ENCODE results near the gene NKAPD1.
"Not testable (repeated sequence)": the region's sequence is repeated elsewhere in the genome, so short reads cannot be mapped to it uniquely, and the experiment has no call there.

Gene NKAPD1

DNA sequence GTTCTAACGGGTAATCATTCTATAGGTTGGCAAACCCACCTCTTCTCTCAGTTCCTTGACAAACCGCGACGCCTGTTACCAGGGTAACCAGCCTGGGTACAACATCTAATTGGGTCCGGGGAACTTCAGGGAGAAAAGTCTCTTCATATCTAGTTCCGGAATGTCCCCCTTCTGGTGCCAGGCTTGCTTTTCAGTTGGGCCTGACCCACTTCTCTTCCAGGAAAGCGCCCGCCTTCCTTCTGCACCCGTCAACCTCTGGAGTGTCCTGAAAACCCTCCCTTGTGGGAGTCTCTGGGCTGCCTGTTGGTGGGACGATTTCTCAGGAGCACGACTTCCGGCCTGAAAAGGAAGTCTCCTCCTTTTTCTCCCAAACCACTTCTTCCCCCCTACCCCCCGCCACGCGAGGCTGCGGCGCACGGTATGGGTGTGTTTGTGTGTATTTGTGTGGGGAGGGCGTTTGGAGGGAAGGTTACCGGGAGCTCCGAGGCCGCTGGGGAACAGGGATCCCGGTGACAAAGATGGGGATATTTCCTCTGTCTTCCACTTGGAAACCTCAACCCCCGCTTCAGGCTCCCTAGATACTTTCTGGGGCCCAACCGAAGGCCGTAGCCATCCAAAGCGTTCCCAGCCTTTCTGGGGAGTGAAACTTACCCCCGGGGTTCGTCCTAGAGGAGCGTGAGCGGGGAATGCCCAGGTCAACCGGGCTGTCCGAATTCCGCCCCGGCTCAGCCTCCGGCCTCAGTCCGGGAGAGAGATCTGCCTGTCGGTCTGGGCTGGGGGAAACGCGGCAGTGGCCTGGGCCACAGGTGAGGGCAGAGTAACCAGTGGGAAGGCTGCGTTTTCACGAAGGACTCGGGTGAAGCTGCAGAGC, at the start of gene NKAPD1, which contains the start of gene PIH1D2:
TSS of gene NKAPD1 (plus strand) at position 359 of the 871 bp plus-strand sequence. CDS start 1,276 bp downstream, outside the sequence.
TSS of gene PIH1D2 (minus strand) at position 77 of the 871 bp plus-strand sequence. CDS start 843 bp downstream, outside the sequence.
- DNase-seq = peak; percentile 71
- Mint-ChIP-seq H3K9me3 (no peaks in the 10 kb centered on the region), H3K36me3 (ENCODE audit: low read depth) (peaks cover 20% of the 10 kb centered on the region), H3K4me3 (peak within 1 kb of the TSS; percentile 96), H3K27ac (peak within 1 kb of the TSS; percentile 100), H3K27me3 (ENCODE audit: low read depth, poor library complexity) (peaks cover 4% of the 10 kb centered on the region), H3K4me1 (peaks cover 29% of the 10 kb centered on the region)
- no peak for TF ChIP-seq CTCF (IDR thresholded peaks at IDR 0.05)

- Mint-ChIP-seq H3K27ac (peak within 1 kb of the TSS; percentile 99), H3K4me3 (peak within 1 kb of the TSS; percentile 99), H3K4me1 (peaks cover 37% of the 10 kb centered on the region), H3K27me3 (ENCODE audit: low read depth, poor library complexity) (peaks cover 3% of the 10 kb centered on the region), H3K36me3 (ENCODE audit: low read depth) (peaks cover 45% of the 10 kb centered on the region), H3K9me3 (peaks cover 3% of the 10 kb centered on the region)
- DNase-seq = peak; percentile 96
- no peak for TF ChIP-seq CTCF (IDR thresholded peaks at IDR 0.05)
These were observed 49.1 kb upstream of the NKAPD1 start, which contains the start of gene DLAT for GRCh38 chr11:112024773-112025678. DLAT (plus strand) TSS chr11:112025408; CDS start chr11:112025473, 65 bp downstream.

DNA sequence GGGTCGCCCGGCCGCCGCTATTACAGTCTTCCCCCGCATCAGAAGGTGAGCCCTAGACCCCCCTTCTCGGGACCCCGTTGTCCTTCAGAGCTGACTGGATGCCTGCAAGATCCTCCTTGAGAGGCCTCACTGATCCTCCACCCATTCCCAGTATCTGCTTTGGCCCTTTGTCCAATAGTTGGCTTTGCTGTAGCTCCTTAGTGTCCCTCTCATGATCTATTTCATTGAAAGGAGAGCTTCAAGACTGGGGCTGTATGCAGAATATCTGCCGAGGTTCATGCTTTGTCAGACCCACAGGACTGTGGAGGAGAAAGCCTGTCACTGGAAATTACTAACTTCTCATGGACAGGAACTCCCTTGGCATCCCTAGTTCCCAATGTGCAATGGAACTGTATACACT, 48.4 kb upstream of the NKAPD1 start:
- Mint-ChIP-seq H3K9me3 (peaks cover 3% of the 10 kb centered on the region), H3K27ac (peak overlapping the region; percentile 99)

GRCh38 chr11:112026784-112027410, 47.2 kb upstream of the NKAPD1 start:
- DNase-seq; H3K27ac Mint-ChIP-seq; H3K4me3 Mint-ChIP-seq; H3K27me3 Mint-ChIP-seq (ENCODE audit: low read depth, poor library complexity); H3K9me3 Mint-ChIP-seq: not testable (repeated sequence)
- Mint-ChIP-seq H3K4me1 (peaks cover 40% of the 10 kb centered on the region), H3K36me3 (ENCODE audit: low read depth) (peaks cover 48% of the 10 kb centered on the region)

More for the DNA sequence above, 48.4 kb upstream of the NKAPD1 start:
- peak overlapping the region; percentile 99 for H3K4me3 Mint-ChIP-seq
- no peak for DNase-seq
- peaks cover 45% of the 10 kb centered on the region for H3K36me3 Mint-ChIP-seq (ENCODE audit: low read depth)
- H3K27me3 Mint-ChIP-seq (ENCODE audit: low read depth, poor library complexity) = peaks cover 3% of the 10 kb centered on the region
- TF ChIP-seq CTCF (IDR thresholded peaks at IDR 0.05) = no peak
- peaks cover 40% of the 10 kb centered on the region for H3K4me1 Mint-ChIP-seq

DNA sequence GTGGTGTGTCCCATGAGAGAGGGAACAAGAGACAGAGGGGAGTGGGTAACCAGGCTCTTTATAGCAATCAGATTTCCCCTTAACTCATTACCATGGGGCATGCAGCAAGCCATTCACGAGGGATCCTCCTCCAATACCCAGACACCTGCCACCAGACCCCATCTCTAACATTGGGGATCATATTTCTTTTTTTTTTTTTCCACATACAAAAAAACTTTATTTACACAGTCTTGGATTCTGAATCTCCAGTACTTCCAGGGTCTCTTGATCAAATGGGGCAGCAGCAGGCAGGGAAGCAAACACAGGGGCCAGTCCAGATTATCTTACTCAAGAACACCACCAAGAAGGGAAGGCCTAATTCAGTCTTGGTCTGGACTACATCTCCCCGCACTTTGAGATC, 44.6 kb upstream of the NKAPD1 start:
- Mint-ChIP-seq H3K27ac (no peak overlapping the region), H3K4me1 (peaks cover 29% of the 10 kb centered on the region), H3K9me3 (peaks cover 3% of the 10 kb centered on the region), H3K36me3 (ENCODE audit: low read depth) (peaks cover 60% of the 10 kb centered on the region), H3K4me3 (no peak overlapping the region), H3K27me3 (ENCODE audit: low read depth, poor library complexity) (peaks cover 3% of the 10 kb centered on the region)
- DNase-seq = no peak
- no peak for TF ChIP-seq CTCF (IDR thresholded peaks at IDR 0.05)

Data from nephron progenitor cell (in vitro differentiated cells).